ENCODE results near the gene MAP1S.

MAP1S gene

DNA sequence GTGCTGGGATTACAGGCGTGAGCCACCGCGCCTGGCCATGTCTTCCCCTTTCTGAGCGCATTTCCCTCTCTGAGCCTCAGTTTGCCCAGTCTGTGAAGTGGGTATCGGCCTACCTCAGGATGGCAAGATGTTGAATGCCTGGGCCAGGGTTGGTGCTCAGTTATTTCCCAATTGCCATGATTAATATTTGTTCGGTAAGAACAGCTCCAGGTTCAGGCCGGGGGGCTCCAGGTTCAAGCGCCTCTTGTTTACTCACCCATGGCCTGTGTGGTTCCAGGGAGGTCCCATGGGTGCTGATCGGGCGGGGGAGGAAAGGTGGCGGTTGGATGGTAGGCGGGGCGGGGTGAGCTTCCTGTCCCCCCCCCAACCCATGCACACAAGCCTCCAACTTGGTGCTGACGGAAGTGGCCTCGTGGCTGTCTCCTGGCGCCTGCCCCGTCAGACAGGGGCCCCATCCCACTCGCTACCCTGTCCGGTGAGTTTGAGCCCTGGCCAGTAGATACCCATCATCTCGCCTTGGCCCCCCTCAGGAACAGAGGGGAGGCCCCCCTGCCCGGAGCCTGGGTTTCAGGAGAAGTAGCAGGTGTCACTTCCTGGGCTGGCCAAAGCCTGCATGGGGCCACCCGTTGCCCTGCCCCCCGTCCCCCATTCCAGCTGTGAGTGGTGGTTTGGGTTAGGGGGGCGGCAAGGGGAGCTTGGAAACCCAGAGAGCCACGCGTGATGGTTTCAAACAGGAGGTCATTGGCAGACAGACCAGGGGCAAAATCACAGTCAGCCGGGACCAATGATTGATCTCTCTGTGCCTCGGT is 32.0 kb downstream of the MAP1S start, which contains the start of gene FCHO1:
Gene FCHO1 (plus strand): TSS at position 375 of the 809 bp plus-strand sequence. CDS start 3,688 bp downstream, outside the sequence.
- ATAC-seq (ENCODE audit: insufficient read depth, low read depth) (peak; percentile 79), DNase-seq (peak; percentile 95)
- Histone ChIP-seq H3K4me3 (ENCODE audit: low read depth in 1 of 2, low read length in 2 of 2) (peak within 1 kb of the TSS; percentile 26 to 59; a peak in 3 of 4 replicates), H3K4me1 (ENCODE audit: insufficient read depth, low read length) (peaks cover 62% of the 10 kb centered on the region), H3K9me3 (ENCODE audit: insufficient read depth, low read length, severe bottlenecking) (no peaks in the 10 kb centered on the region), H3K79me2 (ENCODE audit: insufficient read depth, low read length) (peaks cover 74% of the 10 kb centered on the region), H4K20me1 (ENCODE audit: insufficient read depth, low read length) (peaks cover 21% of the 10 kb centered on the region), H3K27ac (ENCODE audit: low read length) (peak within 1 kb of the TSS; percentile 87), H3K9ac (ENCODE audit: low read depth, low read length) (peak within 1 kb of the TSS; percentile 67), H2AFZ (ENCODE audit: low read depth, low read length) (peak within 1 kb of the TSS; percentile 75), H3K4me2 (ENCODE audit: insufficient read depth, low read length) (peak within 1 kb of the TSS; percentile 71), H3K36me3 (ENCODE audit: insufficient read depth, low read length) (peaks cover 37% of the 10 kb centered on the region), H3K27me3 (ENCODE audit: insufficient read depth, low read length, poor library complexity) (no peaks in the 10 kb centered on the region)
- TF ChIP-seq, protein P1, sequence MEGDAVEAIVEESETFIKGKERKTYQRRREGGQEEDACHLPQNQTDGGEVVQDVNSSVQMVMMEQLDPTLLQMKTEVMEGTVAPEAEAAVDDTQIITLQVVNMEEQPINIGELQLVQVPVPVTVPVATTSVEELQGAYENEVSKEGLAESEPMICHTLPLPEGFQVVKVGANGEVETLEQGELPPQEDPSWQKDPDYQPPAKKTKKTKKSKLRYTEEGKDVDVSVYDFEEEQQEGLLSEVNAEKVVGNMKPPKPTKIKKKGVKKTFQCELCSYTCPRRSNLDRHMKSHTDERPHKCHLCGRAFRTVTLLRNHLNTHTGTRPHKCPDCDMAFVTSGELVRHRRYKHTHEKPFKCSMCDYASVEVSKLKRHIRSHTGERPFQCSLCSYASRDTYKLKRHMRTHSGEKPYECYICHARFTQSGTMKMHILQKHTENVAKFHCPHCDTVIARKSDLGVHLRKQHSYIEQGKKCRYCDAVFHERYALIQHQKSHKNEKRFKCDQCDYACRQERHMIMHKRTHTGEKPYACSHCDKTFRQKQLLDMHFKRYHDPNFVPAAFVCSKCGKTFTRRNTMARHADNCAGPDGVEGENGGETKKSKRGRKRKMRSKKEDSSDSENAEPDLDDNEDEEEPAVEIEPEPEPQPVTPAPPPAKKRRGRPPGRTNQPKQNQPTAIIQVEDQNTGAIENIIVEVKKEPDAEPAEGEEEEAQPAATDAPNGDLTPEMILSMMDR (IDR thresholded peaks at IDR 0.05; ENCODE audit: borderline replicate concordance, extremely low read depth, low read length, poor library complexity, severe bottlenecking), result no peak

DNA sequence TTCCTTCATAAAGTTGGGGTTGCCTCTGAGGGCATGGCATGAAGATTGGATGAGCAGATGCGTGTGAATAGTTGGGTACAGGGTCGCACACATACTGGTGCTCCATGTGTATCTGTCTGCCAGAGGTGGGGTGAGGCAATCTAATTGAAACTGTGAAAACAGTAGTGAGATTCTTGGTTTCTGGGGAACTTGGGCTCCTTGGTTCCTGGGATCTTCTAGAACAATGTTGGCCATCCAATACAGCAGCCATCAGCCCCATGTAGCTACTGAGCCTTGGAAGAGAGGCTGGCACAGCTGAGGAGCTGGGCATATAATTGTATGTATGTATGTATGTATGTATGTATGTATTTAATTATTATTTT is 32.6 kb downstream of the MAP1S start:
- peaks cover 62% of the 10 kb centered on the region for H3K4me1 ChIP-seq (ENCODE audit: insufficient read depth, low read length)
- peak overlapping the region; percentile 87 for H3K27ac ChIP-seq (ENCODE audit: low read length)
- peak overlapping the region; percentile 71 for H3K4me2 ChIP-seq (ENCODE audit: insufficient read depth, low read length)
- H3K4me3 ChIP-seq (ENCODE audit: low read depth in 1 of 2, low read length in 2 of 2), result peak overlapping the region; percentile 22 to 59; a peak in 3 of 4 replicates
- ATAC-seq (ENCODE audit: insufficient read depth, low read depth) (no peak), DNase-seq (no peak)
- H3K79me2 ChIP-seq (ENCODE audit: insufficient read depth, low read length), result peaks cover 74% of the 10 kb centered on the region
- no peaks in the 10 kb centered on the region for H3K9me3 ChIP-seq (ENCODE audit: insufficient read depth, low read length, severe bottlenecking)
- peak overlapping the region; percentile 67 for H3K9ac ChIP-seq (ENCODE audit: low read depth, low read length)
- H2AFZ ChIP-seq (ENCODE audit: low read depth, low read length), result peak overlapping the region; percentile 75
- peaks cover 21% of the 10 kb centered on the region for H4K20me1 ChIP-seq (ENCODE audit: insufficient read depth, low read length)
- TF ChIP-seq EZH2 (IDR thresholded peaks at IDR 0.05; ENCODE audit: borderline replicate concordance, low read depth, low read length, severe bottlenecking), result no peak
- TF ChIP-seq, protein P1 (IDR thresholded peaks at IDR 0.05; ENCODE audit: borderline replicate concordance, extremely low read depth, low read length, poor library complexity, severe bottlenecking), result no peak
- peaks cover 42% of the 10 kb centered on the region for H3K36me3 ChIP-seq (ENCODE audit: insufficient read depth, low read length)
- no peaks in the 10 kb centered on the region for H3K27me3 ChIP-seq (ENCODE audit: insufficient read depth, low read length, poor library complexity)

DNA sequence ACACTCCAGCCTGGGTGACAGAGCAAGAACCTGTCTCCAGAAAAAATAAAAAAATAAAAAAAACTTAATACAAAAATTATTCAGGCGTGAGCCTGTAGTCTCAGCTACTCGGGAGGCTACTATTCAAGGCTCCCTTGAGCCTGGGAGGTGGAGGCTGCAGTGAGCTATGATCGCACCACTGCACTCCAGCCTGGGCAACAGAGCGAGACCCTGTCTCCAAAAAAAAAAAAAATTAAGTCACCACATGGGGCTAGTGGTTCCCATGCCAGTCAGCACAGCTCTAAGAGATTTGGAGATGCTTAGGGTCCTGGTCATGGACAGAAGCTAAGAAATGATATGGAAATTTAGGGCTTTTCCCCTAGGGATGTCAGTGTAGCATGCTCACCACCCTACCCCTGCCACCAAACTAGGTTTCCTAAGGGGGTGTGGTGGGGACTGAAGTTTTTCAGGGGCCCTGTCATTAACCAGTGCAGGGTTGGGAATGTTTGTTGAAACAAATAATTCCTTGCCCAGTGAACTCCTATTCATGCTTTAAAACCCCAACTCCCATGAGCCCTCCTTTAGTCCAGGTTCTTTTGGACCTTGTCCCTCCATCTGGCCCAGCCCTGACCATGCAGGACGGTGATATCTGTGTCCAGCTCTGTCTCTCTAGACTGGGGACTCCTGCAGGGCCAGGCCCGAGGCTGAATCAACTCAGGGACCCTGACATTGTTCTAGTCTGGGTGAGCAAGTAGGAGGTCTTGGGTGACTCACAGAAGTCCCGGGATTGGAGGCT is 33.8 kb downstream of the MAP1S start:
- H3K9ac ChIP-seq (ENCODE audit: low read depth, low read length), result no peak overlapping the region
- H3K4me2 ChIP-seq (ENCODE audit: insufficient read depth, low read length), result peak overlapping the region; percentile 5; the same call in 1 of the 2 replicates
- H3K27me3 ChIP-seq (ENCODE audit: insufficient read depth, low read length, poor library complexity), result no peaks in the 10 kb centered on the region
- peaks cover 69% of the 10 kb centered on the region for H3K79me2 ChIP-seq (ENCODE audit: insufficient read depth, low read length)
- TF ChIP-seq, protein P1 (IDR thresholded peaks at IDR 0.05; ENCODE audit: borderline replicate concordance, extremely low read depth, low read length, poor library complexity, severe bottlenecking), result no peak
- TF ChIP-seq EZH2 (IDR thresholded peaks at IDR 0.05; ENCODE audit: borderline replicate concordance, low read depth, low read length, severe bottlenecking), result no peak
- H3K4me3 ChIP-seq (ENCODE audit: low read depth in 1 of 2, low read length in 2 of 2), result no peak overlapping the region
- ATAC-seq (ENCODE audit: insufficient read depth, low read depth), result no peak
- H3K36me3 ChIP-seq (ENCODE audit: insufficient read depth, low read length), result peaks cover 50% of the 10 kb centered on the region
- peak overlapping the region; percentile 68 for H3K27ac ChIP-seq (ENCODE audit: low read length)
- DNase-seq, result no peak
- peaks cover 21% of the 10 kb centered on the region for H4K20me1 ChIP-seq (ENCODE audit: insufficient read depth, low read length)
- no peak overlapping the region for H2AFZ ChIP-seq (ENCODE audit: low read depth, low read length)
- H3K4me1 ChIP-seq (ENCODE audit: insufficient read depth, low read length), result peaks cover 53% of the 10 kb centered on the region
- H3K9me3 ChIP-seq (ENCODE audit: insufficient read depth, low read length, severe bottlenecking), result no peaks in the 10 kb centered on the region

All from DND-41 (cell line).